T1000 (cell line): ENCODE data around the gene MTSS2.

Experiments used
- DNase-seq: peaks from one replicate; lab custom pipeline; 2025; ENCODE audit warnings: mixed read lengths; lab: John Stamatoyannopoulos, UW

The MTSS2 gene, protein sequence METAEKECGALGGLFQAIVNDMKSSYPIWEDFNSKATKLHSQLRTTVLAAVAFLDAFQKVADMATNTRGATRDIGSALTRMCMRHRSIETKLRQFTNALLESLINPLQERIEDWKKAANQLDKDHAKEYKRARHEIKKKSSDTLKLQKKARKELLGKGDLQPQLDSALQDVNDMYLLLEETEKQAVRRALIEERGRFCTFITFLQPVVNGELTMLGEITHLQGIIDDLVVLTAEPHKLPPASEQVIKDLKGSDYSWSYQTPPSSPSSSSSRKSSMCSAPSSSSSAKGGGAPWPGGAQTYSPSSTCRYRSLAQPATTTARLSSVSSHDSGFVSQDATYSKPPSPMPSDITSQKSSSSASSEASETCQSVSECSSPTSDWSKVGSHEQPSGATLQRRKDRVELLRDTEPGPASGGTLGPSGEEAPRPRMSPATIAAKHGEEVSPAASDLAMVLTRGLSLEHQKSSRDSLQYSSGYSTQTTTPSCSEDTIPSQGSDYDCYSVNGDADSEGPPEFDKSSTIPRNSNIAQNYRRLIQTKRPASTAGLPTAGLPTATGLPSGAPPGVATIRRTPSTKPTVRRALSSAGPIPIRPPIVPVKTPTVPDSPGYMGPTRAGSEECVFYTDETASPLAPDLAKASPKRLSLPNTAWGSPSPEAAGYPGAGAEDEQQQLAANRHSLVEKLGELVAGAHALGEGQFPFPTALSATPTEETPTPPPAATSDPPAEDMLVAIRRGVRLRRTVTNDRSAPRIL

DNA sequence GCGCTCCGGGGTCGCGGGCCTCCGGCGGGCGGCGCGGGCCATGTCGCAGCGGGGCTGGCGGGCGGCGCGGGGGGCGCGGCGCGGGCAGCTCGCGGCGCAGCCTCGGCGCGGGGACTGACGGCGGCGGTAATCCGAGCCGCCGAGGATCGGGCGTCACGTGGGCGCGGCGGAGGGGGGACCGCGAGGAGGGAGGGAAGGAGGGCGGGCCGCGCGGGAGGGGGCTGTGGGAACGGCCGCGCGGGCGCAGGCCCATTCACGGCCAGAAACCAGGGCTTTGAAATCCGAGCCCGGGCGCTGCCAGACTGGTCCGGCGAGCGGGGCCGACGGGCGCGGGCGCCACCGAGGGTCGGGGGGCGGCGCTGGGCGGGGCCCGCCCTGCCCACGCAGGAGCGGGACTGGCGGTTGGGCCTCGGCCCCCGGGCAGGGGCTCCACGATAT lies at the start of gene MTSS2:
Gene MTSS2 (minus strand): TSS at position 116 of the 438 bp plus-strand sequence. CDS start 262 bp downstream, outside the sequence.
- peak; percentile 54 for DNase-seq

DNA sequence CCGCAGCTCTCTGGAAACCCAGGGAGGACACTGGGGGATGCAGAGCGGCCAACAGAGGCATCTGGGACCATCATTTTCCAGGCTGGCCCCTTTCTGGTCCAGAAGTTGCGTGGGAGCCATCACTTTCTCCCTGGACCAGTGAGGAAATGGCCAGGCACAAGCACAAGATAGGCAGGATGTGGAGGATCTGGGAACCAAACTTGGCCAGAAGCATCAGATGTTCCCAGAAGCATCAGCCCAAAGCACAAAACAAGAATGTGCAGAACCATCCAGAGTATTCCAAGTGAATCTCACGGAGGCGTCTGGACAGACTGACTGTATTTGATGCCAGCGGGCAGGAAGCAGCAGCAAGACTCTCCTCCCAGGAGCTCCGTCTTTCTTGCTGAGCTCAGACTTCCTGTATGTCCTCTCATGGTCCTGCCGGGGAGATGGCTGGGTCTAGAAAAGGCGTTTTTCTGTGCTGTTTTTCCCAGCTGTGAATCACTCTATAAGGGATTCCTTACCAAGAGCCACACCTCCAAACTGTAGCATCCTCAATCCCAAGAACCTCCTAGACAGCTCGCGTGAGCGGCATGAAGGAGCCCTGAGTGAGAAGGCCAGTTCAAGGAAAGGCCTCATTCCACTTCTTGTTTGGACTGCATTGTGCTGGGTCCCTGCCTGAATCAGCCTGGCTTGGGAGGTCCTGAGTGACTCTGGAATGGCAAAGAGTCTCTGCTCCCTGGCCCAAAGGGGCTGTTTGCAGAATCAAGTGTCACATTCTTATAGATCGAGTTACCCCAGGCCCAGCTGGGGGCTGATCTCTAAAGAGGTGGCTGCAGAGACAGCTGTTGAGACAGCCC lies 49.5 kb upstream of the MTSS2 start:
- DNase-seq: no peak

DNA sequence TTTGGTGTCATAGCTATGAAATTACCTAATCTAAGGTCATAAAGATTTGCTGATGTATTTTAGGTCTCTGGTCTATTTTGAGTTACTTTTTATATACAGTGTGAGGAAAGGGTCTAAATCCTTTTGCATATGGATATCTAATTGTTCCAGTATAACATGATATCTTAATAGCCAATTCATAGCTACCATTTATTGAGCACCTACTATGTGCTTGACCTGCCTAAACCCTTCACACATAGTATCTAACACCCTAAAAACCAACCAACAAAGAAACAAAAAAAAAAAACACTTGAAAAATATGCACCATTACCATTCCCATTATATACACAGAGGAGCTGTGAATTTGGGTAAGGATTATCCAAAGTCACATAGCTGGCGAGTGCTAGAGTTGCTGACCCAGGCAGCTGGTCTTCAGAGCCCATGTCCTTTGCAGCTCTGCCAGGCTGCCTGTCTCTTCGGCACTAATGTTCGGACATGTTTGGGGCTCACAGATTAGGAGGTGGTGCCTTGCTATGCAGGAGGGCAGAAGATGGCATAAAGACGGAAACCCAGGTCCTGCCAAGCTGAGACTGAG lies 48.8 kb upstream of the MTSS2 start:
- no peak for DNase-seq

DNA sequence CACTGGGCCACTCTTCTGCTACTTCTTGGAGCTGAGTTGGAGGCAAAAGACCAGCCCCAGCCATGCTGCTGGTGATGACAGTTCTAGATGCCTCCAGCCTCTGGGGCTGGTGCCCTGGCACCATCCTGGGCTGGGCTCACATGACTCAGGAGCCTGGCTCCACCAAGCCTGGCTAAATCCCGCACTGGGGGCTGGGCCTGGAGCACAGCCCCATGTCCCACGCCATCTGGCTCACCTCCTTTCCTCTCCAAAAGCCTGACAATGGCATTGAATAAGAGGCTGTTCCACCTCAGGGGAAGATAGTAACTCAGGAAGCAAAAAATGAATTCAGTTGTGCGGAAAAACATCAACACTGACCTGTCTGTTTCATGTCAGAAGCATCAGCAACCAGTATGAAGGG lies 45.1 kb upstream of the MTSS2 start:
- DNase-seq: no peak

DNA sequence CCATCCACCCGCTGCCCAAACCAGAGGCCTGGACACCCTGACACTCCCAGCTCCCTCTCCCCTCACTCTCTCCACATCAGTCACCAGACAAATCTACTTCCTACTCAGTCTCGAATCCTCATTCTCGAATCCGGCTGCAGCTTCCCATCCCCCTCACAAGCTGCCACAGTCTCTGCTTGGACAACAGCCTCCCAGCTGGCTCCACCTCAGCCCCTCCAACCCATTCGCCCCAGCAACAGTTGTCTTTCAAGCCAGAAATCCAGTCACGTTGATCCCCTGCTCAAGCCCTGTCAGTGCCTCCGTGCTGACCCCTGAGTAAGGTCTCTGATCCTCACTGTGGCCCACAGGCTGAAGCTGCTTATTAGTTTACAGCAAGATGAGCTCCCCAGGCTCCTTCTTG lies 44.2 kb upstream of the MTSS2 start:
- no peak for DNase-seq

DNA sequence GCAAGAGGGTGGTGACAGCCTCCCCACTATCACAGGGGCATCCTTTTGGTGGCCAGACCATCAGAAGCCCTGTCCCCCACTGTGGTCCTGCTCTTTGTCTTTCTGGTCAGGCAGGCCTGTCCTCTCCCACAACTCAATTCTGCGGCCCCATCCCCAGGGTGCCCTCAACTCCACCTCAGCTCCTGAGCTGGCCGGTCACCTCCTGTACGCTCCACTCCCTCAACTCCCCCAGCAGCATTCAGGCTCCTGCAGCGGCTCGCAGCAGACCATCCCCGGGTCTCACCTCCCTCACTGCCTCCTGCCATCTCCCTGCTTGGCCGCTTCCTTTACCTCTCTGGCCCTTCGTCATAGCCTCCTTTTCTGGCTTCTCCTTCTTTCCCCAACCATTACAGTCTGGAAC lies 43.4 kb upstream of the MTSS2 start:
- no peak for DNase-seq

DNA sequence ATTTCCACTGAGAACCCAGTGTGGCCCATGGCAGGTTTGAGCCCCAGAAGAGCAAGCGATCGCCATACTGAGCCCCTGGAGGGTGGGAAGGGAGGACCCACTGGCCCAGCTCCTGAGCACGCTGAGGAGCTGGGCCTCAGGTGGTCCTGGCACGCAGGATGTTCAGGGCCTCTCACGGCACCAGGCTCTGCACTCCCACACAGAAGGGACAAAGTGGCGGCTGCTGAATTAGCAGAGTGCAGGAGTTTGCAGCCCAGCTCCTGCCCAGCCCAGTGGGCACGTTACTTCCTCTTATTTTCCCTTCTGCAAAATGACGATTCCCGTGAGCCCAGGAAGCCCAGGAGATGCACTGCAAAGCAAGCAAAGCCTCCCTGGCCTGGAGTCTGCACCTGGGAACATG lies 42.3 kb upstream of the MTSS2 start:
- DNase-seq: no peak

DNA sequence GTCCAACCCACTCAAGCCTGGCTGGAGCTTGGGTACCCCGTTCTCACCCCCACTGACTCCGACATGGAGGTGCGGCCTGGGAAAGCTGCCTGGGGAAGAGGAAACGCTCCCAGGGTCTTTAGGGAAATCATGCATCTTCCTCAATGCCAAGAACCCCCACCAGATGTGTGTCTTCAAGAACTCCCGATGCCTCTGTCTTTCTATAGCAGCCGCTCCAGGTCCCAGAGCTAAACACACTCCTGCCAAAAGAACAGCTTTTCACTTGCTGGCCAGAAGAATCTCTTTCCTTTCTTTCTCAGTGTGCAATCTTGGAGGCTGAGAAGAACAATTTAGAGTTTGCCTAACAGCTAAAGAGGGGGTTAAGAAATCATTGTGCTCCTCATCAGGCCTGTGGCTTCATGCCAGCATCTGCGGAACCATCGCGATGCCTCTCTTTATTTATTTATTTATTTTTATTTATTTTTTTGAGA lies 41.1 kb upstream of the MTSS2 start:
- no peak for DNase-seq

DNA sequence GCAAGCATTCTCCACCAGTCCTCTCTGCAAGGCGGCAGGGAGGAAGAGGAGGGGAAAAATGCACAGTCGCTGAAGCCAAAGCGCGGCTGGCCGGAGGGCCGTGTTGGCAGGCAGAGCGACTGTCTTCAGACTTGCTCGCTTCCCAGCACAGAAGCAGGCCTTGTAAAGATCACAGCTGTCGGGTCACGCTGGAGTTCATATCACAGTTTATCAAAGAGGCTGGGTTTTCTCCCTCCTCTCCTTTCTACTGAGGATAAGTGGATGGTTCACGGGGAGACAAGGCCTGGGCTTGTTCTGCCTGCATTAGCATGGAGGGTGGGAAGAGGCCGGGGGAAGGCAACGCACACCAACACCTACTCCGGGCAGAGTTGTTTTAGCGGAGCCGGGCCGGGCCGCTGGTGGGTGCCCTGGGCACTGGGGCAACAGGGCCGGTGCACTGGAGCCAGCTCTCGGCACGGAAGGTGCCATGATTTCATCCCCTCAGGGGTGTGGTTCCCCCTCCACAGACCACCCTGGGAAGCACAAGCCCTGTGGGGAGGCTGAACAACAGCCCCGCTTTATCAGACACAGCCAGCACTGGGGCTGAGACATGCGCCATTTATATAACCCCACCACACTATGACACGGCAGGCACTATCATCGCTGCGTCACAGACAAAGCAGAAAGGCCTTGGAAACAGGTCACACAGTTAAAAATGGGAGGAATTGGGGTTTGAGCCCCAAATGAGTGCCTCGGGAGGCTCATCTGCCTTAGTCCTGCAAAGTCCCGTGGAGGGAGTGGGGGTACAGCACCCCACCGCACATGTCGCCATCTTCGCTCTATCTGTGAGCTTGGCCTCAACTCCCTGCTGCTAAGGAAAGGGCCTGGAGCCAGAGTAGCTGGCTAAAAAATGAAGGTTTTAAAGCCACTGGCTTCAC lies 40.3 kb upstream of the MTSS2 start:
- DNase-seq: no peak

DNA sequence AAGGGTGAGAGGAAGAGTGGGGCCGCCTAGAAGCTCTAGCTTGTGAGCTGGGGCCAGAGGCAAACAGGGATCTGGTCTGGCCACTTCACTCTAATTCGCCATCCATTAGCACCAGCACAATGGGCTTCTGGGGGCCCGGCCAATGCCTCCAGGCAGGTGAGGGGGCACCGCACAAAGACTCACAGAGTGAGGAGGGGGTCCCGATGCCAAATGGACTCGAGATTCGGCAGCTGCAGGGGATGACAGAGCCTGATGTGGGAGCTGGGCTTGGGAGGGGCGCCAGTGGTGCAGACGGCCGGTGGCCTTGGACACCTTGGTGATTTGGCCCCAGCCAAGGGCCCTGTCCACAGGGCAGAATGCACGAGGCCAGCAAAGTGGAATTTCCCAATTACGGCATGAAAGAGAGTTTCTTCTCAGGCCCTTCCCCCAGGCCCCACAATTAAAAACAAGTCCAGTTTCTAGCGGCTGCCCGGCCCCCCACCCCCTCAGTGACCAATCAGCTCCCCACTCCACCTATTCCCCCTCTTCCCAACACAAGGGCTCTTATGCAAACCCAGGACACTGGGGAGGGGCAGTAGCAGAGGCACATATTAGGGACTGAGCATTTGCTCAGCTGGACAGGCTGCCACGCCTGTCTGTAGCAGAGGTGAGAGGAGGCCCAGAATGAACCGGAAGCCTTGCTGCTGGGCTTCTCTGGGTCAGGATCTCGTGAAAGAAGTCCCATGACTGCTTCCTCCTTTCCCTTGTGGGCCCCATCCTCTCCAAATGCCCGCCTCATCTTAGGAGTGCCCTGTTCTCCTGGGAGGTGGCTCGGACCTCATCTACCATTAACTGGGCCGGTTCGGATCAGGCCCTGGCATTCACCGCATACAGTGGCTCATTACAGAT lies 39.4 kb upstream of the MTSS2 start:
- no peak for DNase-seq

DNA sequence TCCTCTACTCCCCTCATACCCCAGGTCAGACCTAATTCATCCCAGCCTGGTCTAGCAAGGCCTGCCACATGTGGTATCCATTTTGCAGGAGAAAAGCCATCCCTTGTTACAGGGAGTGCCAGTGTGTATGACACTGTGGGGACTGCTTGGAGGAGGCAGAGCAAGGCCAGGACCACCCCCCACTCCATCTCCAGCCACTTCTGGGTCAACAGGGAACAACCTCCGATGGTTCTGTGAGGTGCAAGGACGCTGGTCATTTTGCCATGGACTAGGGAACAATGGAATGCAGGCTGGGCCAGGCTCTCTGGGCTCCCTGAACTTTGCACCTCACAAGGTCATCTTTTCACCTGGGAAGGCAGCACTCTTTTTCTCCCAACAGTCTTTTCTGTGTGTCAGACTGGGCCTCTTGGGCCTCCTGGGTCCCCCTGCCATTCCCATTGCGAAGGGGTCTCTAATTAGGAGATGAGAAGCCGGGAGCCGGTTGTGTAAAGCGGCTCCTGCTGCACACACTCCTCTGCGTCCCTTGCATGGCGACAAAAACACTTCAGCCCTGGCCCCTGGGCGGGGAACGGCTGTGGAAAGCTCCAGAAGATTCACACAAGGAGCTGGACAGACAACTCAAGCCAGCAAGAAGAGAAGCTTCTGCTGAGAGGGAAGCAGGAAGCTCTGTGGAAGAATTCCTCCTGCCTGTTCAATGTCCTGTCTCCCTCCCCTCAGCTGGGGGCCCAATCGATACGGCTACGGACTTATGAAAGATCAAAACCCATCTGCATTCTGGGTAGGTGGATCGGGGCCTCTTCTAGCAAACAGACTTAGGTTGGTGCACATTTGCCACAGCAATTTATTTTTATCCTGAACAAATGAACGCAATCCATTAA lies 38.5 kb upstream of the MTSS2 start:
- DNase-seq: no peak

DNA sequence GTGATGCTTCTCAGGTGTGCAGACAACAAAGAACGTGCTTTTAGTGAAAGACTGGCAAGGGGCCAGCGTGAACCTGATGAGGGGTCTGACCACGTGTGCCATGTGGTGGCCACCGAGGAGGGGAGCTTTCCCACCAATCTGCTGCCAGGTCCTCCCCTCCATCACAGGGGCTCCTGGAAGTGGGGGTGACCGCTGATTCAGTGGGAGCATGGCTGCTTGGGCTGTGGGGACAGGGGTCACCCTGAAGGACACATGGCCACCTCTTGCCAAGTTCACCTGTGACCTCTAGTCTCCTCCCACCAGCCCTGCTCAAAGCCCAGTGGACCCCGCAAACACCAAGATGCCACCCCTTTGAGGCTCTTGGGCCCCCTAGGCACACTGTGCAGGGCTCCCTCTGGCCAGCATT lies 37.9 kb upstream of the MTSS2 start:
- DNase-seq: no peak

DNA sequence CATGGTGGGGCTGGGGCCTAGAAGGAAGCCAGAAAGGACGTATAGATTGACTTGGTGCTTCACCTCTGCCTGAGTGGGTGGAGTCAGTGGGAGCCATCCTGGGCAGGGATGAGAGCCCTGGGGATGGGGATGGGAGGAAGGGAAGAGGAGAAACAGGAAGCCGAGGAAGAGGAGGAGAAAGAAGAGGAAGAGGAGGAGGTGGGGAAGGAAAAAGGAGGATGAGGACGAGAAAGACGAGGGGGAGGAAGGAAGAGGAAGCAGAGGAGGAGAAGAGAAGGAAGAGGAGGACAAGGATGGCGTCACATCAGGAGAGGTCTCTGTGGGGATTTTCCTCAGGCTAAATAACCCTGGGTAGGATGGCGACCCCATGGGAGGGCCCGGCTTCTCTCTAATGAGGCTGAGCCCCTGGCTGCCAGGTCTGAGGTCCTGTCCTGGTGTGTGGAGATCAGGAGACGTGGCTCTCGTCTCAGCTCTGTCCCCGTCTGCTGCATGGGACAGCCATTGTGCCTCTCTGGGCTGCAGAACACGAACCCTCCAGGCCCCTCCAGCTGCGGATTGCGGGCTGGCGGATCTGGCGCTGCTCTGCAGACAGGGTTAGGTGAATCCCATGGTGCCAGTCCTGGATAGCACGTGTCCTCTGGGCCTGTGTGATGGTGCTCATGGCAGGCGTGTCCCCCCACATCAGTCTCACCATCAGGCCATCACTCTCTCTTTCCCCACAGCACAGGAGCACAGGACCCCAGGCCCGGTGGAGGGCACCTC lies 35.5 kb upstream of the MTSS2 start:
- no peak for DNase-seq

DNA sequence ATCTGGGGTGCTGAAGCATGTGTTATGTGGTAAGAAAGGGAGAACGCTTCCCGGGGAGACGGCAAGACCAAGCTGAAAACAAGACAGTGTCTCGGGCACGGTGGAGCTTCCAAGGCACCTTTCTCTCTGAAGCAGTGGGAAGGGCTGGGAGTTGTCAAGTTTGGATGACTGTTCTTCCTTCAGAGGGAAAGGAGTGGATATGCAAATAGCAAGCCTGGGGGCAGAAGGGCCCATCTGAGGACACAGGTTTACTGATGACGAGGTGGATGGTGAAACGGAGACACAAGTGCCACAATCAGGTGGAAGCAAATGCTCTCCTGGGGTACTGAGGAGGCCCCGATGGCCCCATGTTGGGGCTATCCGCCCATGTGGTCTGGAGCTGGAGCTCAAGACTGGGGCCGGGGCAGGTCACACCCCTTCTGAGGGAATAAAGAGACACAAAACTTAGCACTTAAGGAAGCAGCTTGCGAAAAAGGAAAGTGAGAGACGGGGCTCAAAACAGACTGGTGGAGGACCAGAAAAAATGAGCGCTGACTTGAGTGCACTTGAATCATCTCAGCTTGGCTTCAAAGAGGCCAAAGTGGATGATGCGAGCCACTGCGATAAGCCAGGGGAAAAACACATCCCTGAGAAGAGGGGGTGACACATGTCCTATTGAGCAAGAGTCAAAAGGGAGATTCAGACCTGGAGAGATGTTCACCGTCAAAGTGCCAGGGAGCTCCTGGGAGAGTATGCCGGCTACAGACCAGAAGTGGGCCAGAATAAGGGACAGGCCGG lies 34.8 kb upstream of the MTSS2 start:
- no peak for DNase-seq

DNA sequence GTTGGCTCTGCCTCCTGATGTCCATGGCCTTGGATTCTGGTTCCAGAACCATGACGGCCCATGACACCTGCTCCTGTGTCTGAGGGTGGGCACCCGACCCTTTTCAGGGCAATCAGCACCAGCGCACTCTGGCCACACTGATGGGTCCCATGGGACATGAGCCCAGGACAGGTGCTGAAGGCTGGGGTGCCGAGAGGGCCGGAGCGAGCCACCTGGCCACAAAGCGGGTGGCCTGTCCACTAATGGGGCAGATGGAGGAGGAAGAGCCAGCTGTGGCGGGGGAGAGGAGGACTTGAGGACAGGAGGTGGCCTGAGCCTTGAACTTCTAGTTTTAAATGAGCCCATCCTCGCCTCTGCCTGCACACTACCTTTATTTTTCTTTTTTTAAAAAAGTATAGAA lies 31.2 kb upstream of the MTSS2 start:
- DNase-seq: no peak

DNA sequence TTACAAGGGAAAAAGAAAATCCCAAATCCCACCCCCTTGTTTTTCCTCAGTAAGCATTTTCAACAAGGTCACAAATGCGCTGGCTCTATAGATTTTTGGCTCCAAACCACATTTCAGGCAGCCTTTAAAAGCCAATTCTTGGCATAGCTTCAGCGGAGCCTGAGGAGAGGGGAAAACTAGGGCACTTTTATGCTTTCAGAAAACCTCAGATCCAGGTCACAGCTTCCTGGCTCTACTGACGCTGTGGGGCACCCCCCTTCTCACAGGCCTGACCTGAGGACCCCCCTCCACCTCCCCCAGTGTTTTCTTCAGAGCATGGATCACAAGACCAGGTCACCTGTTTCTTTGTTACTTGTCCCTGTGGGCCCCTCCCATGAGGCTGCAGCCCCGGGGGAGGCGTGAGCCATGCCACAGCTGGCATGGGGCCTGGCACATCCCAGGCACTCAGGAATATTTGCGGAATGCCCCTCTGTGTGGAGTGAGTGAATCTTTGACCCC lies 30.1 kb upstream of the MTSS2 start:
- DNase-seq: no peak
